ENCODE results near the gene SMIM20. TPM values are rescaled to one million over a fixed set of nuclear protein-coding genes. Genes with fewer than 3 reads are reported as not detected.

Gene SMIM20
- total RNA-seq, 1 donor from 2014 or later, result 31.2 TPM

DNA sequence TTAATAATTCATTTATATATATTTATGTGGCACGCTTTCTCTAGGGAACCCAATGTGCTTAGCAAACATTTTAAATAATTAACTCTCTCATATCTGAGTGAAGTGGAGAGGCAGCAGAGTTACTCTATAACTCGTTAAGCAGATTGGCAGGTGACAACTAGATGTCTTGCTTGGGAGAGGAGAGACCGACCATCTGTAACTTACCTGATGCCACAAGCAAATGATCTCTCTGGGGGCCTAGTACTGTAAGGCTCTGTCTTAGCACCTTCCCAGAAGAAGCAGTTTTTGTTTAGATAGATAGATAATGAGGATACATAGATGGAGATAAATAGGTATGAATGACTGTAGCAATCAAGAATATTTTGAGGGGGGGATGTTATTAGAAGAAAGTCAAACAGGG lies 39.4 kb upstream of the SMIM20 start:
- TF ChIP-seq, protein P1, sequence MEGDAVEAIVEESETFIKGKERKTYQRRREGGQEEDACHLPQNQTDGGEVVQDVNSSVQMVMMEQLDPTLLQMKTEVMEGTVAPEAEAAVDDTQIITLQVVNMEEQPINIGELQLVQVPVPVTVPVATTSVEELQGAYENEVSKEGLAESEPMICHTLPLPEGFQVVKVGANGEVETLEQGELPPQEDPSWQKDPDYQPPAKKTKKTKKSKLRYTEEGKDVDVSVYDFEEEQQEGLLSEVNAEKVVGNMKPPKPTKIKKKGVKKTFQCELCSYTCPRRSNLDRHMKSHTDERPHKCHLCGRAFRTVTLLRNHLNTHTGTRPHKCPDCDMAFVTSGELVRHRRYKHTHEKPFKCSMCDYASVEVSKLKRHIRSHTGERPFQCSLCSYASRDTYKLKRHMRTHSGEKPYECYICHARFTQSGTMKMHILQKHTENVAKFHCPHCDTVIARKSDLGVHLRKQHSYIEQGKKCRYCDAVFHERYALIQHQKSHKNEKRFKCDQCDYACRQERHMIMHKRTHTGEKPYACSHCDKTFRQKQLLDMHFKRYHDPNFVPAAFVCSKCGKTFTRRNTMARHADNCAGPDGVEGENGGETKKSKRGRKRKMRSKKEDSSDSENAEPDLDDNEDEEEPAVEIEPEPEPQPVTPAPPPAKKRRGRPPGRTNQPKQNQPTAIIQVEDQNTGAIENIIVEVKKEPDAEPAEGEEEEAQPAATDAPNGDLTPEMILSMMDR (conservative IDR thresholded peaks at IDR 0.05; ENCODE audit: low read depth, low read length), result no peak
- no peak for DNase-seq (ENCODE audit: low read depth)
- no peak overlapping the region for H3K4me3 ChIP-seq (ENCODE audit: low read depth, low read length)

DNA sequence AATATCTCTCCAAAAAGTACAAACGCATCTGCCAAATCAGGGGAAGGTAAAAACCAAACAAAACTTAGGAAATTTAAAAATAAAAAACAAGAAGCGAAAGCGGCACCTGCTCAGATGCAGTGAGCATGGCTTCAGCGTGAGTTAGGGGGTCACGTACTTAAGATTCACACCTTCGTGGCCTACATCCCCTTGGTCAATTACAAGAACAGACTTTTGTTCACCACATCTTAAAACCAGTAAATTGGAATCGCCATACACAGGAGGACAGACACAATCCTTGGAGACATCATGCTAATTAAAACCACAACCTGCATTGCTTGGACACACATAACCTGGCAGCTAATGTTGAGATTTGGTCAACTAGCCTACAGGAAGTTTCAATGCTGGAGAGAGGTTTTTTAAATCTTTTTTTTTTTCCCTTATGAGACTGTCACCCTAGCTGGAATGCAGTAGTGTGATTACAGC lies 38.7 kb upstream of the SMIM20 start:
- H3K4me3 ChIP-seq (ENCODE audit: low read depth, low read length), result no peak overlapping the region
- TF ChIP-seq, protein P1 (conservative IDR thresholded peaks at IDR 0.05; ENCODE audit: low read depth, low read length), result no peak
- no peak for DNase-seq (ENCODE audit: low read depth)

DNA sequence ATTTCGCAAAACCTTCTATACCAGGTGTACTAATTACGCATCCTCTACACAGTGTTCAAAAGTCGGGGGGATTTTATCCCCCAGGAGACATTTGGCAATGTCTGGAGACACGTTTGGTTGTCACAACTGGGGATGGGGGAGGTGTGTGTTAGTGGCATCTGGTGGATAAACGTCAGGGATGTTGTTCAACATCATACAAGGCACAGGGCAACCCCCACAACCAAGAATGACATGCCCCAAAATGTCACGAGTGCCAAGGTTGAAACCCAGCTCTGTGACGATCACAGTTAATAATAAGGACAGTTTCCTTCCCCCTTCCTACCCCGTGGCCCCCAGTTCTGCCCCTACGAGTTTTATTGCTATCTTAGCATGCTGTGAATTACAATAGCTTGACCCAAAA lies 35.3 kb upstream of the SMIM20 start:
- DNase-seq (ENCODE audit: low read depth), result no peak
- TF ChIP-seq, protein P1 (conservative IDR thresholded peaks at IDR 0.05; ENCODE audit: low read depth, low read length), result no peak
- no peak overlapping the region for H3K4me3 ChIP-seq (ENCODE audit: low read depth, low read length)

DNA sequence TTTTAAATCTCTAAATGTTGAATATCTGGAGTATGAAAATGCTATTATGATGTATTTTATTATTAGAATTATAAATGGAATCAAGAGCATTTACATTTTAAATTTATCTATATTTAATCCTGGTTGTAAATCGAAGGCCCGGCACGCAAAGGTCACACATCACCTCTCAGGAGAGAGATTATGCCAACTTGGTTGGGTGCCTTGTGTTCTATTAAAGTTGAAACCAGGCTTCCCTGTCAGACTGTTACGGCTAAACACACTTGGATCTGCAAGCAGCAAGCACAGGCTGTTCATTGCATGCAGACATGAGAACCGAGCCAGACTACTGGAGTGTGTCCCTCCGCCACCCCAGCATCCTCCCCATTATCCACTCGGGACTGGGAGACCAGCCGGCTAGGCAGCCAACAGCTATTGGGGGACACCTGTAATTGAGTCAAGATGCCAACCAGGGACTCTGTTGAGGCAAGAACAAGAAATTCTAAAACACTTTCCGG lies 34.9 kb upstream of the SMIM20 start:
- no peak for DNase-seq (ENCODE audit: low read depth)
- TF ChIP-seq, protein P1 (conservative IDR thresholded peaks at IDR 0.05; ENCODE audit: low read depth, low read length), result no peak
- H3K4me3 ChIP-seq (ENCODE audit: low read depth, low read length), result no peak overlapping the region

DNA sequence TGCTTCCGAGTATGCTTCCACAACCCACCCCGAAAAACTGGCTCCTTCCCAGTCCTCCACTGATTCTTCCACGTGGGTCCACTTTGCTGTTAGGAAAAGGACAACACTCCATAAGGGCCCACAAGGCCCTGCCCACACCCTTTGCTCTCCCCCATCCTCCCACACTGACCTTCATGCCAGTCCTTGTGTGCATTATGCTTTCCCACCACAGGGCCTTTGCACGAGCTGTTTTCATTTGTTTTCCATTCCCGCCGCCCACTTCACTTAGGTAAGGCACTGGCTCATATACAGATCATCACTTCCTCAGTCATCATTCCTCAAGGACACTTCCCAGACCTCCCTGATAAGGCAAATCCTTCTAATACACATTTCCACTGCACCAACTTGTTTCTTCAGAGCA lies 34.4 kb upstream of the SMIM20 start:
- TF ChIP-seq, protein P1 (conservative IDR thresholded peaks at IDR 0.05; ENCODE audit: low read depth, low read length), result no peak
- H3K4me3 ChIP-seq (ENCODE audit: low read depth, low read length), result no peak overlapping the region
- no peak for DNase-seq (ENCODE audit: low read depth)

DNA sequence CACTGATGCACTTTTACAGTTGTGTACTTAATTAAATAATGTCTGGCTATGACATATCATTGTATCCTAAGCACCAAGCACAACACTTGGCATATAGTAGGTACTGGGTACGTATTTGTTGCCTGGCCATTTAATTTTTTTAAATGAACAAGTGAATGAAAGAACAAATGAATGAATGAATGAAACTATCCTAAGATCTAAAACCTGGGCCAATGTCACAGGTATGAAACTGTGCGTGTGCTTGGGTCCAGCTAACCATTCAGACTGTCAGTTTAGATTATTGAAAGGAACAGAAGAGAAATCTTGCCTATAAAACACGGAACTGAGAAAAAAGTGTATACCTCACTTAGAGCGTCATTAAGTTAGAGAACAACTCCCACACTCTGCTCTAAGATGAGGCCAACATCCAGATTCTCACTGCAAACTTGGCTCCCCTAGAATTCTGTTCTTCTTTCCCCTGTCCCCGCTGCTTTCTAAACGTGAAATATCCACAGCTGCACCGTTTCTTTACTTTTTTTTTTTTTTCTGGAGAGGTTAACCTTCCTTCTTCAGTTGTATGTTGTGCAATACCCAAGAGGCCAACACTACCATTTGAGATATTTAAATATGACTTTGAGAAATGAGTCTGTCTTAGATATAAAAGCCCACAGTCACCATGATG lies 33.9 kb upstream of the SMIM20 start:
- H3K4me3 ChIP-seq (ENCODE audit: low read depth, low read length), result no peak overlapping the region
- TF ChIP-seq, protein P1 (conservative IDR thresholded peaks at IDR 0.05; ENCODE audit: low read depth, low read length), result no peak
- DNase-seq (ENCODE audit: low read depth), result no peak

DNA sequence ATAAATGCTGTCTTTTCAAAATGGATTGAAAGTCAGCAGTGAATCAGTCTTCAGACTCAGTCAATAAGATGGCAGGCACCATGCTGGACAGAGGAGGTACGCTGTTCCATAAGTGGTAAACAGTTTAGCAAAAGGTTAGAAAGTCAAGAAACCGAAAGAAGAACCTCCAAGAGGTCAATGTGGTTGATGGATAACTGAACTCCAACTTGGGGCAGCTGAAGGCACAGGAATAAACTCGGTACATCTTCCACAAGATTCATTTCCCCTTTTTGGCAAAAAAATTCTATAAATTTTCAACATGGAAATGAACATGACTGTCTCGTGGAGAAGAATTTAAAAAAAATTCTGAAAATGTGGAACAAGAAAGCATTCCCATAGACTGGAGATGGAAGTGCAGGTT lies 32.8 kb upstream of the SMIM20 start:
- H3K4me3 ChIP-seq (ENCODE audit: low read depth, low read length), result no peak overlapping the region
- TF ChIP-seq, protein P1 (conservative IDR thresholded peaks at IDR 0.05; ENCODE audit: low read depth, low read length), result no peak
- no peak for DNase-seq (ENCODE audit: low read depth)

Measured in epithelial cell of proximal tubule (primary cell).